Endothelial cell (in vitro differentiated cells): Measurements from ENCODE around the gene FBXO38. TPM values are rescaled to one million over a fixed set of nuclear protein-coding genes. Genes with fewer than 3 reads are reported as not detected.

Source experiments
- DNase-seq: peaks from one replicate; pipeline ENCODE4 v3.0.0; 2021; ENCODE audit warnings: low spot score
- H3K27ac Mint-ChIP-seq: one replicate; pipeline ENCODE4 v1.8.0; 2021; ENCODE audit warnings: mixed read lengths, inconsistent platforms; ENCODE audit not compliant: unreplicated experiment
- H3K27me3 Mint-ChIP-seq: one replicate; pipeline ENCODE4 v1.8.0; 2021; ENCODE audit warnings: mild to moderate bottlenecking, moderate library complexity, mixed read lengths, inconsistent platforms; ENCODE audit not compliant: unreplicated experiment
- H3K36me3 Mint-ChIP-seq: one replicate; pipeline ENCODE4 v1.8.0; 2021; ENCODE audit warnings: mild to moderate bottlenecking, low read depth, mixed read lengths, inconsistent platforms; ENCODE audit not compliant: unreplicated experiment
- H3K4me1 Mint-ChIP-seq: one replicate; pipeline ENCODE4 v1.8.0; 2021; ENCODE audit warnings: mild to moderate bottlenecking, mixed read lengths, inconsistent platforms; ENCODE audit not compliant: unreplicated experiment
- H3K4me3 Mint-ChIP-seq: one replicate; pipeline ENCODE4 v1.8.0; 2021; ENCODE audit warnings: mild to moderate bottlenecking, mixed read lengths, inconsistent platforms; ENCODE audit not compliant: unreplicated experiment
- H3K9me3 Mint-ChIP-seq: one replicate; pipeline ENCODE4 v1.8.0; 2021; ENCODE audit warnings: mixed read lengths, inconsistent platforms; ENCODE audit not compliant: unreplicated experiment
- total RNA-seq: library from RNA; stranded (reverse); fragmentation: NEBNext Ultra II Directional; extraction: Animal tissue kit (Norgen Biotek cat#: 25700); gene quantifications from one replicate; pipeline ENCODE4 v1.2.1, GENCODE V29; 2021; ENCODE audit not compliant: unreplicated experiment
- TF ChIP-seq, protein P1 (sequence below): fragments of 200-600 bp; sonication (generic); IDR thresholded peaks from one replicate; pipeline ENCODE4 v1.5.0; 2021; ENCODE audit warnings: antibody characterized with exemption; ENCODE audit not compliant: unreplicated experiment

FBXO38 gene
- total RNA-seq, 1 donor from 2014 or later = 50.0 TPM

DNA sequence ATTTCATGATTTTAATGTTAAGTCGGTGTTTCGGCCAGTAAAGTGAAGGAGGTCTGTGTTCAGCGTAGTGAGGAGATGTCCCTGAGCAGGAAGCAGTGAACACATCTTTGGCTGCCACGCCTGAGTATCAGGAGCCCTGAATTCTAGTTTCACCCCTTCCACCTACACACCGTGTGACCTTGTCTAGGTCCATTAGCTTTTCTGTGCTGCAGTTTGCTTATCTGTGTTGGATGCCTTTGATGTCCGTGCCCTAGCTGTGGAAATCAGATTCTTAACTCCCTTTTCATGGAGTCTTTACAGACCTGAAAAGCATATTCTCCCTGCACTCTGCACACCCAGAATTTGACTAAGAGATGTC is 601 bp downstream of the FBXO38 start:
- TF ChIP-seq, protein P1, sequence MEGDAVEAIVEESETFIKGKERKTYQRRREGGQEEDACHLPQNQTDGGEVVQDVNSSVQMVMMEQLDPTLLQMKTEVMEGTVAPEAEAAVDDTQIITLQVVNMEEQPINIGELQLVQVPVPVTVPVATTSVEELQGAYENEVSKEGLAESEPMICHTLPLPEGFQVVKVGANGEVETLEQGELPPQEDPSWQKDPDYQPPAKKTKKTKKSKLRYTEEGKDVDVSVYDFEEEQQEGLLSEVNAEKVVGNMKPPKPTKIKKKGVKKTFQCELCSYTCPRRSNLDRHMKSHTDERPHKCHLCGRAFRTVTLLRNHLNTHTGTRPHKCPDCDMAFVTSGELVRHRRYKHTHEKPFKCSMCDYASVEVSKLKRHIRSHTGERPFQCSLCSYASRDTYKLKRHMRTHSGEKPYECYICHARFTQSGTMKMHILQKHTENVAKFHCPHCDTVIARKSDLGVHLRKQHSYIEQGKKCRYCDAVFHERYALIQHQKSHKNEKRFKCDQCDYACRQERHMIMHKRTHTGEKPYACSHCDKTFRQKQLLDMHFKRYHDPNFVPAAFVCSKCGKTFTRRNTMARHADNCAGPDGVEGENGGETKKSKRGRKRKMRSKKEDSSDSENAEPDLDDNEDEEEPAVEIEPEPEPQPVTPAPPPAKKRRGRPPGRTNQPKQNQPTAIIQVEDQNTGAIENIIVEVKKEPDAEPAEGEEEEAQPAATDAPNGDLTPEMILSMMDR = no peak
- H3K27me3 Mint-ChIP-seq = peaks cover 7% of the 10 kb centered on the region
- no peaks in the 10 kb centered on the region for H3K9me3 Mint-ChIP-seq
- peaks cover 42% of the 10 kb centered on the region for H3K4me1 Mint-ChIP-seq
- peak overlapping the region; percentile 97 for H3K27ac Mint-ChIP-seq
- peak overlapping the region; percentile 96 for H3K4me3 Mint-ChIP-seq
- peaks cover 11% of the 10 kb centered on the region for H3K36me3 Mint-ChIP-seq
- DNase-seq = no peak

DNA sequence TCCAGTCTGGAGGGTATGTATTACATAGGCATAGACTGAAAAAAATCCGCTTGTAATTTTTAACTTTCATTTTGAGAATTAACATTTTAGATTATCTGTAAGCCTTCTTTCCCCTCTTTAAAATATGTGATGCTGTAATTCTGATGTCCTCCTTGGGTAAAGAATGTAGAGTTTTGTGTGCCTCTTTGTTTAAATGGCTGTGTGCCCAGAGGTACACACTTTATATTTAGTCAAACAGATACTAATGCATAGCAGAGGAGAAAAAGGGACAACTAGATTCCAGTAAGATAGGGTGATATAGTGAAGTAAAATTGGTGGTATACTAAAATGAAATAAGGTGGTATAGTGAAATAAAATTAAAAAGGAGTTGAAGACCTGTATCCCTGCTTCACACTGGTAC is 1.3 kb downstream of the FBXO38 start:
- Mint-ChIP-seq H3K27me3 (peaks cover 7% of the 10 kb centered on the region), H3K4me3 (peak overlapping the region; percentile 96), H3K36me3 (peaks cover 11% of the 10 kb centered on the region), H3K9me3 (no peaks in the 10 kb centered on the region), H3K4me1 (peaks cover 42% of the 10 kb centered on the region), H3K27ac (peak overlapping the region; percentile 97)
- DNase-seq = no peak
- TF ChIP-seq, protein P1 = no peak

DNA sequence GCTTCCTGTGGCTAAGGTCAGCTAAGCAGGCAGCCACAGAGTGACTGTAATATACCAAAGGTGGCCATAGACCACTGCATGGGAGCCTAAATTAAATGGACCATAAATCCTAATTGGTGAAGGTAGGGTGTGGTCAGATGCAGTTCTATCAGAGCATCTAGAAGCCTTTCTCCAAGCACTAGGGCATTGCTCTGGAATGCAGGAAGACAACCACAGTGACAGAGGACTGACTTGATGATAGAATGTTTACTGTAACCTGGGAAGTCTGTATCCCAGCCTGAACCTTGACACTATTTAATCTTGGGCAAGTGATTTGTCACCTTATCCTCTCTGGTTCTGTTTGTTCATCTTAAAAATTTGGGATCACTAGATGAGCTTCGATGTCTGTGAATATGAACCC is 2.3 kb downstream of the FBXO38 start:
- TF ChIP-seq, protein P1 = no peak
- Mint-ChIP-seq H3K4me3 (no peak overlapping the region), H3K27ac (peak overlapping the region; percentile 97)

DNA sequence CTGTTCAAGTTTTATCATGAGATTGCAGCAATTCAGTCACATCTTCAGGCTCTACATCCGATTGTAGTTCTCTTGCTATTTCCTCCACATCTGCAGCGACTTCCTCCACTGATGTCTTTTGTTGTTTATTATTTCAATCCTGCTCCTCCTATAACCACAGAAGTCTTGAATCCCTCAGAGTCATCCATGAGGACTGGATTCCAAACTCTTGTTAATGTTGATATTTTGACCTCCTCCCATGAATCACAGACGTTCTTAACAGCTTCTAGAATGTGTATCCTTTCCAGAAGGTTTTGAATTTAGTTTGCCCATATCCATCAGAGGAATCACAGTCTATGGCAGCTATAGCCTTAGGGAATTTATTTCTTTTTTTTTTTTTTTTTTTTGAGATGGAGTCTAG is 3.6 kb downstream of the FBXO38 start:
- Mint-ChIP-seq H3K36me3 (peaks cover 11% of the 10 kb centered on the region), H3K4me1 (peaks cover 46% of the 10 kb centered on the region), H3K4me3 (no peak overlapping the region), H3K27me3 (peaks cover 7% of the 10 kb centered on the region), H3K9me3 (no peaks in the 10 kb centered on the region), H3K27ac (peak overlapping the region; percentile 46)
- no peak for DNase-seq
- TF ChIP-seq, protein P1 = no peak

More for the DNA sequence above, 2.3 kb downstream of the FBXO38 start:
- Mint-ChIP-seq H3K9me3 (no peaks in the 10 kb centered on the region), H3K4me1 (peaks cover 42% of the 10 kb centered on the region), H3K27me3 (peaks cover 7% of the 10 kb centered on the region), H3K36me3 (peaks cover 11% of the 10 kb centered on the region)
- no peak for DNase-seq

DNA sequence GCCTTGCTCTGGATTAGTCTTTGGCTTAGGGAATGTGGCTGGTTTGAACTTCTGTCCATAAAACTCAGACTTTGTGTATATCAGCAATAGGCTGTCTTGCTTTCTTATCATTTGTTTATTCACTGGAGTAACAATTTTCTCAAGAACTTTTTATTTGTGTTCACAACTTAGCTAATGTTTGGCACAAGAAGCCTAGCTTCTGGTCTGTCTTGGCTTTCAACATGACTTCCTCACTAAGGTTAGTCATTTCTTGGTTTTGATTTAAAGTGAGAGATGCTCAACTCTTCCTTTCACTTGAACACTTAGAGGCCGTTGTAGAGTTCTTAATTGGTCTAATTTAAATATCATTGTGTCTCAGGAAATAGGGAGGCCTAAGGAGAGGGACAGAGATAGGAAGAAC is 4.9 kb downstream of the FBXO38 start:
- DNase-seq = no peak
- Mint-ChIP-seq H3K9me3 (no peaks in the 10 kb centered on the region), H3K36me3 (peaks cover 7% of the 10 kb centered on the region), H3K27me3 (peaks cover 9% of the 10 kb centered on the region), H3K4me1 (peaks cover 45% of the 10 kb centered on the region), H3K27ac (no peak overlapping the region), H3K4me3 (no peak overlapping the region)
- TF ChIP-seq, protein P1 = no peak
